Rectal smooth muscle tissue (tissue), 1 donor: ENCODE measurements around the gene OR6C6.

Experiments
- H3K27ac ChIP-seq: one replicate; pipeline ENCODE4 v1.7.0; 2013; ENCODE audit warnings: low read depth, low read length, inconsistent platforms
- H3K27me3 ChIP-seq: one replicate; pipeline ENCODE4 v1.7.0; 2013; ENCODE audit warnings: low read length; ENCODE audit not compliant: control insufficient read depth, insufficient read depth
- H3K36me3 ChIP-seq: one replicate; pipeline ENCODE4 v1.7.0; 2013; ENCODE audit warnings: low read length; ENCODE audit not compliant: control insufficient read depth, insufficient read depth
- H3K4me1 ChIP-seq: one replicate; pipeline ENCODE4 v1.7.0; 2013; ENCODE audit warnings: low read length; ENCODE audit not compliant: control insufficient read depth, insufficient read depth
- H3K4me3 ChIP-seq: one replicate; pipeline ENCODE4 v1.7.0; 2013; ENCODE audit warnings: low read length
- H3K9ac ChIP-seq: one replicate; pipeline ENCODE4 v1.7.0; 2013; ENCODE audit warnings: low read length

The OR6C6 gene

GRCh38 chr12:55244309-55244708 is 52.1 kb downstream of the OR6C6 start, which contains the start of gene OR6C74:
Gene OR6C74 (plus strand): TSS chr12:55244609. CDS start chr12:55247288, 2,679 bp downstream.
- Histone ChIP-seq H3K4me1 (no peaks in the 10 kb centered on the region), H3K27me3 (no peaks in the 10 kb centered on the region), H3K36me3 (no peaks in the 10 kb centered on the region), H3K27ac (no peak within 1 kb of the TSS), H3K4me3 (no peak within 1 kb of the TSS), H3K9ac (no peak within 1 kb of the TSS)
